H9 (cell line): ENCODE measurements around the gene FAT4. TPM values are rescaled to one million over a fixed set of nuclear protein-coding genes. Genes with fewer than 3 reads are reported as not detected.

ENCODE experiments used
- DNase-seq: peaks from one replicate; pipeline ENCODE4 v3.0.0-alpha.2; 2017
- H2AFZ ChIP-seq: one replicate; pipeline ENCODE4 v1.6.1; 2013; ENCODE audit warnings: mild to moderate bottlenecking, low read length, control low read depth, moderate library complexity
- H2AK5ac ChIP-seq: 2 replicates; pipeline ENCODE4 v1.6.1; 2013; ENCODE audit warnings: low read length, control low read depth, mixed read lengths; ENCODE audit not compliant: insufficient read length
- H2BK120ac ChIP-seq: one replicate; pipeline ENCODE4 v1.6.1; 2013; ENCODE audit warnings: low read depth, mild to moderate bottlenecking, low read length, control low read depth, inconsistent platforms; ENCODE audit not compliant: poor library complexity, severe bottlenecking
- H2BK12ac ChIP-seq: 2 replicates; pipeline ENCODE4 v1.6.1; 2013; ENCODE audit warnings: low read length, control low read depth, mixed read lengths, low read depth; ENCODE audit not compliant: insufficient read length
- H2BK15ac ChIP-seq: 2 replicates; pipeline ENCODE4 v1.6.1; 2013; ENCODE audit warnings: low read depth, low read length, control low read depth
- H2BK20ac ChIP-seq: one replicate; pipeline ENCODE4 v1.6.1; 2013; ENCODE audit warnings: low read depth, mild to moderate bottlenecking, low read length, control low read depth, inconsistent platforms; ENCODE audit not compliant: poor library complexity, severe bottlenecking
- H2BK5ac ChIP-seq: 2 replicates; pipeline ENCODE4 v1.6.1; 2013; ENCODE audit warnings: low read length, control low read depth, mixed read lengths; ENCODE audit not compliant: insufficient read length
- H3K14ac ChIP-seq: 2 replicates; pipeline ENCODE4 v1.6.1; 2013; ENCODE audit warnings: low read length, control low read depth; ENCODE audit not compliant: insufficient read depth
- H3K18ac ChIP-seq: 2 replicates; pipeline ENCODE4 v1.6.1; 2013; ENCODE audit warnings: low read depth, mild to moderate bottlenecking, mixed read lengths, low read length, control low read depth; ENCODE audit not compliant: insufficient read length
- H3K23ac ChIP-seq: 2 replicates; pipeline ENCODE4 v1.6.1; 2013; ENCODE audit warnings: low read length, control low read depth, mixed read lengths, low read depth; ENCODE audit not compliant: insufficient read length
- H3K23me2 ChIP-seq: 2 replicates; pipeline ENCODE4 v1.6.1; 2013; ENCODE audit warnings: low read depth, mild to moderate bottlenecking, mixed read lengths, low read length, control low read depth; ENCODE audit not compliant: insufficient read length, poor library complexity, severe bottlenecking
- H3K27ac ChIP-seq: 2 replicates; pipeline ENCODE4 v1.5.1; 2013; ENCODE audit warnings: low read length, control low read depth, mixed read lengths, low read depth; ENCODE audit not compliant: insufficient read length
- H3K27me3 ChIP-seq: 2 replicates; pipeline ENCODE4 v1.6.1; 2013; ENCODE audit warnings: low read length, control low read depth, inconsistent platforms; ENCODE audit not compliant: insufficient read depth
- H3K4ac ChIP-seq: 2 replicates; pipeline ENCODE4 v1.6.1; 2013; ENCODE audit warnings: low read depth, mild to moderate bottlenecking, control low read depth, inconsistent platforms, low read length, moderate library complexity
- H3K4me1 ChIP-seq: 2 replicates; pipeline ENCODE4 v1.6.1; 2013; ENCODE audit warnings: low read length, control low read depth, inconsistent platforms; ENCODE audit not compliant: insufficient read depth
- H3K4me2 ChIP-seq: 2 replicates; pipeline ENCODE4 v1.6.1; 2013; ENCODE audit warnings: low read length, control low read depth, mixed read lengths; ENCODE audit not compliant: insufficient read length, insufficient read depth
- H3K56ac ChIP-seq: 2 replicates; pipeline ENCODE4 v1.6.1; 2013; ENCODE audit warnings: low read depth, mild to moderate bottlenecking, mixed read lengths, low read length, control low read depth; ENCODE audit not compliant: insufficient read length
- H3K79me1 ChIP-seq: 2 replicates; pipeline ENCODE4 v1.6.1; 2013; ENCODE audit warnings: low read depth, mild to moderate bottlenecking, moderate library complexity, low read length, control low read depth, inconsistent platforms; ENCODE audit not compliant: insufficient read depth, poor library complexity, severe bottlenecking
- H3K79me2 ChIP-seq: 2 replicates; pipeline ENCODE4 v1.6.1; 2013; ENCODE audit warnings: low read length, control low read depth, inconsistent platforms; ENCODE audit not compliant: insufficient read depth
- H3K9ac ChIP-seq: 2 replicates; pipeline ENCODE4 v1.6.1; 2013; ENCODE audit warnings: low read length, control low read depth, mixed read lengths; ENCODE audit not compliant: insufficient read length; ENCODE audit errors: extremely low read depth
- H3K9me3 ChIP-seq: one replicate; pipeline ENCODE4 v1.6.1; 2013; ENCODE audit warnings: low read depth, low read length, inconsistent platforms; ENCODE audit not compliant: control insufficient read depth
- H3T11ph ChIP-seq: one replicate; pipeline ENCODE4 v1.6.1; 2013; ENCODE audit warnings: mild to moderate bottlenecking, low read length, control low read depth, inconsistent platforms
- H4K20me1 ChIP-seq: one replicate; pipeline ENCODE4 v1.6.1; 2013; ENCODE audit not compliant: control insufficient read depth, insufficient read length, insufficient read depth
- H4K5ac ChIP-seq: 2 replicates; pipeline ENCODE4 v1.6.1; 2013; ENCODE audit warnings: low read depth, mild to moderate bottlenecking, mixed read lengths, low read length, control low read depth; ENCODE audit not compliant: insufficient read length
- H4K8ac ChIP-seq: replicated peaks from 2 replicates; pipeline ENCODE4 v1.6.1; 2013; ENCODE audit warnings: low read length, control low read depth, mixed read lengths, low read depth; ENCODE audit not compliant: insufficient read length
- H4K91ac ChIP-seq: 2 replicates; pipeline ENCODE4 v1.6.1; 2013; ENCODE audit warnings: low read depth, mild to moderate bottlenecking, moderate library complexity, mixed read lengths, low read length, control low read depth; ENCODE audit not compliant: insufficient read length
- H3K27ac Mint-ChIP-seq, 3 experiments: 2 replicates in 2 of 3; 3 replicates in 1 of 3; pipeline ENCODE4 v1.8.0; 2020 to 2021; ENCODE audit warnings: mixed read lengths in 3 of 3, mild to moderate bottlenecking in 1 of 3, moderate library complexity in 1 of 3
- H3K27me3 Mint-ChIP-seq: 2 replicates; pipeline ENCODE4 v1.8.0; 2021; ENCODE audit warnings: low read depth, mild to moderate bottlenecking, moderate library complexity, mixed read lengths
- H3K36me3 Mint-ChIP-seq, 3 experiments: 2 replicates in 2 of 3; 3 replicates in 1 of 3; pipeline ENCODE4 v1.8.0; 2020 to 2021; ENCODE audit warnings: low read depth in 3 of 3, mixed read lengths in 3 of 3; ENCODE audit not compliant: insufficient read depth in 1 of 3
- H3K4me1 Mint-ChIP-seq, 2 experiments: 2 replicates each; pipeline ENCODE4 v1.8.0; 2020; ENCODE audit warnings: mixed read lengths in 2 of 2
- H3K4me3 Mint-ChIP-seq, 2 experiments: 2 replicates in 1 of 2; 3 replicates in 1 of 2; pipeline ENCODE4 v1.8.0; 2020 to 2021; ENCODE audit warnings: mild to moderate bottlenecking in 2 of 2, mixed read lengths in 2 of 2, moderate library complexity in 1 of 2
- H3K9me3 Mint-ChIP-seq, 2 experiments: 2 replicates in 1 of 2; 3 replicates in 1 of 2; pipeline ENCODE4 v1.8.0; 2020; ENCODE audit warnings: mild to moderate bottlenecking in 2 of 2, mixed read lengths in 2 of 2, moderate library complexity in 1 of 2
- WGBS: extraction: QIAGEN DNeasy Blood & Tissue Kit; methylation state at CpG from one replicate; pipeline ENCODE4 v1.1.7; 2013; ENCODE audit warnings: missing lambda C conversion rate, low lambda C conversion rate, mixed read lengths; ENCODE audit not compliant: insufficient read length; ENCODE audit errors: extremely low coverage; 5-methylcytosine and 5-hydroxymethylcytosine counted together
- total RNA-seq: library from RNA; stranded (reverse); gene quantifications from 2 replicates; pipeline ENCODE4 v1.2.1, GENCODE V29; 2021
- TF ChIP-seq, protein P1 (sequence below): fragments of 200-600 bp; sonication (generic); conservative IDR thresholded peaks from 3 replicates; pipeline ENCODE4 v1.8.0; 2021; ENCODE audit warnings: antibody characterized with exemption, mild to moderate bottlenecking

FAT4 gene
- total RNA-seq, 1 experiment from 2014 or later = 6.9 TPM

DNA sequence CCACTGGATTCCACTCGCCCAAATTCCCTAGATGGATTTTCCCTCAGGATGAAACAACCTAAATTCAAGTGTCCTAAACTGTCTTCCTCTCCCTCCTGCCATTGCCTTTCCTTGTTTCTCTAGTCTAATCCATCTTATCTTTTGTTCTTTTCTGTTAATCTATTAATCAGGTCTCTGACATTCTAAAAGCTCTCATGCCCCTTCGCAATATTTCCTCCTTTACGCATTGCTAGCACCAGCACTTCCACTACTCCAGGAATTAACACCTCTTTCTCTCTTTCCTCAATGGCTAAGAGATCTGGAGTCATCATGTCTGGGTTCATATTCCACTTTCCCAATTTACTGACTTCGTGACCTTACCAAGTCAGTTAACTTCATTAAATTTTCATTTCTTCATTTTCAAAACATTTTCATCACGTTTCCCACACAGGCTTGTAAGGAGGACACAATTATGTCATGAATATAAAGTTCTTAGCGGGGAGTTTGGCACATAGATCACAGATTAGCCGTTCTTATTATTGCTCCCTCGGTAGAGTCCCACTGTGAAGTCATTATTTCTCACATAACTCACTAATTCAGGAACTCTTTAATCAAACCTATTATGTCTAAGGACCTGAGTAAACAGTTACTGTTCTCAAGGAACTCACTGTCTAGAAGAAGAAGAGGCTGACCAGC is 45.3 kb downstream of the FAT4 start:
- Histone ChIP-seq H2AK5ac (no peak overlapping the region), H3K23ac (no peak overlapping the region), H3K4me2 (no peak overlapping the region), H3K79me1 (no peaks in the 10 kb centered on the region), H3K23me2 (no peaks in the 10 kb centered on the region), H2BK5ac (no peak overlapping the region), H4K91ac (no peak overlapping the region), H4K20me1 (no peaks in the 10 kb centered on the region), H3K27me3 (no peaks in the 10 kb centered on the region), H2BK12ac (no peak overlapping the region), H3K18ac (no peak overlapping the region), H3K4me1 (peaks cover 7% of the 10 kb centered on the region; the same call in 1 of the 2 replicates), H3K14ac (no peak overlapping the region), H3K4ac (no peak overlapping the region), H4K5ac (no peak overlapping the region), H2BK15ac (no peak overlapping the region), H3K79me2 (no peaks in the 10 kb centered on the region), H2BK120ac (no peak overlapping the region), H3K27ac (no peak overlapping the region), H3T11ph (no peak overlapping the region), H2AFZ (no peak overlapping the region), H3K56ac (no peak overlapping the region), H3K9ac (no peak overlapping the region), H4K8ac (no peak overlapping the region), H3K9me3 (no peaks in the 10 kb centered on the region), H2BK20ac (no peak overlapping the region)
- Mint-ChIP-seq H3K4me3 (no peak overlapping the region), H3K4me1 (peaks cover 39 to 46% of the 10 kb centered on the region in 2 experiments), H3K9me3 (no peaks in the 10 kb centered on the region; a peak in 1 of 5 replicates), H3K27me3 (no peaks in the 10 kb centered on the region), H3K27ac (no peak overlapping the region; a peak in 2 of 7 replicates), H3K36me3 (no peaks in the 10 kb centered on the region; a peak in 1 of 7 replicates)
- TF ChIP-seq, protein P1, sequence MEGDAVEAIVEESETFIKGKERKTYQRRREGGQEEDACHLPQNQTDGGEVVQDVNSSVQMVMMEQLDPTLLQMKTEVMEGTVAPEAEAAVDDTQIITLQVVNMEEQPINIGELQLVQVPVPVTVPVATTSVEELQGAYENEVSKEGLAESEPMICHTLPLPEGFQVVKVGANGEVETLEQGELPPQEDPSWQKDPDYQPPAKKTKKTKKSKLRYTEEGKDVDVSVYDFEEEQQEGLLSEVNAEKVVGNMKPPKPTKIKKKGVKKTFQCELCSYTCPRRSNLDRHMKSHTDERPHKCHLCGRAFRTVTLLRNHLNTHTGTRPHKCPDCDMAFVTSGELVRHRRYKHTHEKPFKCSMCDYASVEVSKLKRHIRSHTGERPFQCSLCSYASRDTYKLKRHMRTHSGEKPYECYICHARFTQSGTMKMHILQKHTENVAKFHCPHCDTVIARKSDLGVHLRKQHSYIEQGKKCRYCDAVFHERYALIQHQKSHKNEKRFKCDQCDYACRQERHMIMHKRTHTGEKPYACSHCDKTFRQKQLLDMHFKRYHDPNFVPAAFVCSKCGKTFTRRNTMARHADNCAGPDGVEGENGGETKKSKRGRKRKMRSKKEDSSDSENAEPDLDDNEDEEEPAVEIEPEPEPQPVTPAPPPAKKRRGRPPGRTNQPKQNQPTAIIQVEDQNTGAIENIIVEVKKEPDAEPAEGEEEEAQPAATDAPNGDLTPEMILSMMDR = no peak
- no peak for DNase-seq
- WGBS = 100% methylated on average over 1 of the region's 8 CpGs
